OCI-LY7 (cell line): ENCODE measurements around the gene GIPC2. TPM values are rescaled to one million over a fixed set of nuclear protein-coding genes. Genes with fewer than 3 reads are reported as not detected.

ENCODE experiments used
- BruUV-seq: library from RNA; stranded (reverse); fragments of 400-500 nt; replicated peaks from 2 replicates; lab custom pipeline; 2021; lab: Mats Ljungman, UMichigan
- CTCF ChIA-PET: fragments of 300-600 bp; sonication (Branson Sonifier 250); formaldehyde crosslinking; loops from one replicate; lab custom pipeline; 2022; ENCODE audit warnings: antibody characterized with exemption; ENCODE audit not compliant: unreplicated experiment; lab: Charles Lee
- POLR2A ChIA-PET: fragments of 300-600 bp; sonication (Branson Sonifier 250); formaldehyde crosslinking; loops from one replicate; lab custom pipeline; 2022; ENCODE audit warnings: antibody characterized with exemption; lab: Charles Lee
- DNase-seq: peaks from one replicate; pipeline ENCODE4 v3.0.0-alpha.2; 2015; ENCODE audit warnings: low spot score
- H2AFZ ChIP-seq: fragments of 200-600 bp; sonication (generic), shearing (Covaris generic); 2 replicates; pipeline ENCODE4 v1.6.1; 2014; ENCODE audit warnings: mild to moderate bottlenecking, antibody characterized with exemption, low read length, moderate library complexity
- H3K27ac ChIP-seq: fragments of 200-600 bp; sonication (generic); 2 replicates; pipeline ENCODE4 v1.5.1; 2014; ENCODE audit warnings: mixed run types, low read depth, mild to moderate bottlenecking, moderate library complexity, low read length, inconsistent platforms; ENCODE audit not compliant: poor library complexity, severe bottlenecking
- H3K36me3 ChIP-seq: fragments of 200-600 bp; sonication (generic); 2 replicates; pipeline ENCODE4 v1.6.1; 2014; ENCODE audit warnings: mild to moderate bottlenecking, antibody characterized with exemption, low read length, moderate library complexity, mixed read lengths; ENCODE audit not compliant: insufficient read depth
- H3K4me1 ChIP-seq: fragments of 200-600 bp; sonication (generic); 2 replicates; pipeline ENCODE4 v1.5.1; 2014; ENCODE audit warnings: mild to moderate bottlenecking, low read length; ENCODE audit not compliant: insufficient read depth, poor library complexity, severe bottlenecking
- H3K4me2 ChIP-seq: fragments of 200-600 bp; sonication (generic); 2 replicates; pipeline ENCODE4 v1.6.1; 2014; ENCODE audit warnings: mild to moderate bottlenecking, low read length
- H3K4me3 ChIP-seq: fragments of 200-600 bp; sonication (generic); 2 replicates; pipeline ENCODE4 v1.5.1; 2014; ENCODE audit warnings: mild to moderate bottlenecking, low read depth, low read length; ENCODE audit not compliant: poor library complexity, severe bottlenecking
- H3K79me2 ChIP-seq: fragments of 200-600 bp; sonication (generic); 2 replicates; pipeline ENCODE4 v1.6.1; 2016; ENCODE audit warnings: low read depth, mild to moderate bottlenecking, low read length, moderate library complexity, mixed read lengths; ENCODE audit not compliant: insufficient read depth
- H3K9me2 ChIP-seq: fragments of 200-600 bp; sonication (generic); 2 replicates; pipeline ENCODE4 v1.6.1; 2016; ENCODE audit warnings: mild to moderate bottlenecking, low read length, mixed read lengths; ENCODE audit not compliant: insufficient read depth
- H3K9me3 ChIP-seq: fragments of 200-600 bp; sonication (generic); 2 replicates; pipeline ENCODE4 v1.6.1; 2014; ENCODE audit warnings: mild to moderate bottlenecking, mixed run types, low read length, mixed read lengths
- H4K20me1 ChIP-seq: fragments of 200-600 bp; sonication (generic); 2 replicates; pipeline ENCODE4 v1.6.1; 2014; ENCODE audit warnings: mild to moderate bottlenecking, antibody characterized with exemption, low read length, moderate library complexity, mixed read lengths; ENCODE audit not compliant: insufficient read depth
- EZH2phosphoT487 ChIP-seq: fragments of 200-600 bp; sonication (generic); IDR thresholded peaks from 2 replicates; pipeline ENCODE4 v1.6.1; 2018; ENCODE audit warnings: low read depth, borderline replicate concordance, mild to moderate bottlenecking, mixed run types, antibody characterized with exemption, low read length, moderate library complexity, mixed read lengths
- intact Hi-C: fragments of 100-400 bp; cut with micrococcal nuclease; formaldehyde crosslinking; loops from one replicate; pipeline ENCODE4 v1.10.0; 2022; ENCODE audit not compliant: unreplicated experiment
- total RNA-seq, 2 experiments: library from RNA; depleted of rRNA in 1 of 2; stranded (reverse); fragments of >200 nt in 1 of 2; shearing (Covaris generic) in 1 of 2; gene quantifications; 2 replicates each; pipeline ENCODE4 v1.2.3, GENCODE V29; 2014 to 2022
- TF ChIP-seq, protein P1 (sequence below): fragments of 200-600 bp; sonication (generic); conservative IDR thresholded peaks from 2 replicates; pipeline ENCODE4 v1.5.1; 2014; ENCODE audit warnings: mild to moderate bottlenecking, antibody characterized with exemption, low read length, moderate library complexity, mixed read lengths

Gene GIPC2
- total RNA-seq, 2 experiments from 2014 or later: not detected

DNA sequence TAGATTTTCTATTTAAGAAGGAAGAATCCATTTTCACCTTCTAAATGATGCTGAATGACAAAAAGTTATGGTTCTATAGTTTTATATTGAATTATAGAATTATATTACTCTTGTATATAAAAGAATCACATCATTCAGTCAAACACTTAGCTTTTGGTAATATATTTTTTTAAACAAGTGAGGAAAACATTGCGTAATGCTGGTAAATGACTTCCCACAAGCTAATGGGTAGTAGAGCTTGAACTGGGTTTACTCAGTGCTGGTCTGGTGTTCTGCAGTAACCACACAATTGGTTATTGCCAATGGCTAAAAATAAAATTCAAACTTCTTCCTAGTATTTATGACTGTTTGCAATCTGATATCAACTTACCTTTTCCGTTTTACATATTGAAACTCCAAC, 10.6 kb upstream of the GIPC2 start:
- ChIA-PET POLR2A (interaction anchor here (1.8 kb wide), 1 partner anchor 30 kb away, joined by 5 read pairs; the partner anchor contains the start of gene DNAJB4), CTCF (no interaction called here)
- TF ChIP-seq, protein P1, sequence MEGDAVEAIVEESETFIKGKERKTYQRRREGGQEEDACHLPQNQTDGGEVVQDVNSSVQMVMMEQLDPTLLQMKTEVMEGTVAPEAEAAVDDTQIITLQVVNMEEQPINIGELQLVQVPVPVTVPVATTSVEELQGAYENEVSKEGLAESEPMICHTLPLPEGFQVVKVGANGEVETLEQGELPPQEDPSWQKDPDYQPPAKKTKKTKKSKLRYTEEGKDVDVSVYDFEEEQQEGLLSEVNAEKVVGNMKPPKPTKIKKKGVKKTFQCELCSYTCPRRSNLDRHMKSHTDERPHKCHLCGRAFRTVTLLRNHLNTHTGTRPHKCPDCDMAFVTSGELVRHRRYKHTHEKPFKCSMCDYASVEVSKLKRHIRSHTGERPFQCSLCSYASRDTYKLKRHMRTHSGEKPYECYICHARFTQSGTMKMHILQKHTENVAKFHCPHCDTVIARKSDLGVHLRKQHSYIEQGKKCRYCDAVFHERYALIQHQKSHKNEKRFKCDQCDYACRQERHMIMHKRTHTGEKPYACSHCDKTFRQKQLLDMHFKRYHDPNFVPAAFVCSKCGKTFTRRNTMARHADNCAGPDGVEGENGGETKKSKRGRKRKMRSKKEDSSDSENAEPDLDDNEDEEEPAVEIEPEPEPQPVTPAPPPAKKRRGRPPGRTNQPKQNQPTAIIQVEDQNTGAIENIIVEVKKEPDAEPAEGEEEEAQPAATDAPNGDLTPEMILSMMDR: no peak
- no peak for TF ChIP-seq EZH2phosphoT487

DNA sequence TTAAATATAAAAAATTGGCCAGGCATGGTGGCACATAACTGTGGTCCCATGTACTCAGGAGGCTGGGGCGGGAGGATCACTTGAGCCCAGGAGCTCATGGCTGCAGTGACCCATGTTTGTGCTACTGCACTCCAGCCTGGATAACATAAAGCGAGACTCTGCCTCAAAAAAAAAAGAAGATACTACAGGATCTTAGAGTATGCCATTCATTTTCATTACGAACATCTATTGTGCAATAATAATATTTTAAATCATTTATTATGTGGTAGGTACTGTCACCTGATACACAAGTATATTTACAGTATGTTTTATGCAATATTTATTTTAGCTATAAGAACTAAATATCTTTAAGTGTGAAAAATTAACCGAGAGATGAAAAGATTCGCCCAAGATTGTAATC, 9.3 kb upstream of the GIPC2 start:
- H3K4me2 ChIP-seq: no peak overlapping the region
- intact Hi-C loops: no loop called here
- H3K4me1 ChIP-seq: no peaks in the 10 kb centered on the region
- no peaks in the 10 kb centered on the region for H4K20me1 ChIP-seq
- H2AFZ ChIP-seq: no peak overlapping the region
- BruUV-seq: no TSS peak
- H3K9me2 ChIP-seq: peaks cover 4% of the 10 kb centered on the region; the same call in 1 of the 2 replicates
- no peaks in the 10 kb centered on the region for H3K79me2 ChIP-seq
- CTCF ChIA-PET: no interaction called here
- H3K27ac ChIP-seq: no peak overlapping the region
- H3K4me3 ChIP-seq: no peak overlapping the region
- DNase-seq: no peak
- H3K36me3 ChIP-seq: no peaks in the 10 kb centered on the region
- POLR2A ChIA-PET: interaction anchor here (0.7 kb wide), 1 partner anchor 255 kb away, joined by 3 read pairs; no protein-coding TSS in a partner anchor
- TF ChIP-seq, protein P1: no peak
- TF ChIP-seq EZH2phosphoT487: no peak
- H3K9me3 ChIP-seq: no peaks in the 10 kb centered on the region

More for the DNA sequence above, 10.6 kb upstream of the GIPC2 start:
- intact Hi-C loops: no loop called here
- H3K4me2 ChIP-seq: no peak overlapping the region
- H3K79me2 ChIP-seq: no peaks in the 10 kb centered on the region
- H3K36me3 ChIP-seq: no peaks in the 10 kb centered on the region
- DNase-seq: no peak
- peaks cover 4% of the 10 kb centered on the region; the same call in 1 of the 2 replicates for H3K9me2 ChIP-seq
- H3K9me3 ChIP-seq: no peaks in the 10 kb centered on the region
- H3K27ac ChIP-seq: no peak overlapping the region
- no peak overlapping the region for H2AFZ ChIP-seq
- no peak overlapping the region for H3K4me3 ChIP-seq
- no peaks in the 10 kb centered on the region for H3K4me1 ChIP-seq
- no TSS peak for BruUV-seq
- no peaks in the 10 kb centered on the region for H4K20me1 ChIP-seq

DNA sequence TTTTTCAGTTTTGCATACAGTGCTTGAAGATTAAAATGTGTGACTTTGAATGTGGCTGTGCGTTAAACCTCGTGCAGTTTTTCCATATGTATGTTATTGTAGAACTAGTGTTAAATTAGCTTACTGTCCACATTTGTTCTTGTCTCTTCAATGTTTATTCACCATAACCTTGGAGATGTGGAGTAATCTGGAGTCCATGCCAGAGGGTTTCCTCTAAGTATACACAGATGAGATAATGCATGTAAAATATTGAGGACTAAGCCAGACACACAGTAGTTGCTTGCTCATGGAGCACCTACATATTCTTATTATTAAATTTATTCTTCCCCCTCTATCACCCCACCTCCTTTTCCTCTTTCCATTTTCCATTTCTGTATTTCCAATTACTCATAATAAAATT, 7.7 kb upstream of the GIPC2 start:
- H3K4me1 ChIP-seq: no peaks in the 10 kb centered on the region
- H3K9me3 ChIP-seq: no peaks in the 10 kb centered on the region
- DNase-seq: no peak
- intact Hi-C loops: no loop called here
- no peaks in the 10 kb centered on the region for H3K36me3 ChIP-seq
- H3K4me2 ChIP-seq: no peak overlapping the region
- no peak overlapping the region for H3K4me3 ChIP-seq
- H3K79me2 ChIP-seq: no peaks in the 10 kb centered on the region
- no peak overlapping the region for H2AFZ ChIP-seq
- no peak overlapping the region for H3K27ac ChIP-seq
- ChIA-PET CTCF (no interaction called here), POLR2A (interaction anchor here (1.0 kb wide), 1 partner anchor 27 kb away, joined by 5 read pairs; no protein-coding TSS in a partner anchor)
- BruUV-seq: no TSS peak
- TF ChIP-seq EZH2phosphoT487: no peak
- TF ChIP-seq, protein P1: no peak
- peaks cover 4% of the 10 kb centered on the region; the same call in 1 of the 2 replicates for H3K9me2 ChIP-seq
- H4K20me1 ChIP-seq: no peaks in the 10 kb centered on the region
